ENCODE measurements around the gene C1orf159. TPM values are rescaled to one million over a fixed set of nuclear protein-coding genes. Genes with fewer than 3 reads are reported as not detected.

The C1orf159 gene
- polyA plus RNA-seq, 3 donors: 3.0 to 18.8 (median 3.3) TPM

DNA sequence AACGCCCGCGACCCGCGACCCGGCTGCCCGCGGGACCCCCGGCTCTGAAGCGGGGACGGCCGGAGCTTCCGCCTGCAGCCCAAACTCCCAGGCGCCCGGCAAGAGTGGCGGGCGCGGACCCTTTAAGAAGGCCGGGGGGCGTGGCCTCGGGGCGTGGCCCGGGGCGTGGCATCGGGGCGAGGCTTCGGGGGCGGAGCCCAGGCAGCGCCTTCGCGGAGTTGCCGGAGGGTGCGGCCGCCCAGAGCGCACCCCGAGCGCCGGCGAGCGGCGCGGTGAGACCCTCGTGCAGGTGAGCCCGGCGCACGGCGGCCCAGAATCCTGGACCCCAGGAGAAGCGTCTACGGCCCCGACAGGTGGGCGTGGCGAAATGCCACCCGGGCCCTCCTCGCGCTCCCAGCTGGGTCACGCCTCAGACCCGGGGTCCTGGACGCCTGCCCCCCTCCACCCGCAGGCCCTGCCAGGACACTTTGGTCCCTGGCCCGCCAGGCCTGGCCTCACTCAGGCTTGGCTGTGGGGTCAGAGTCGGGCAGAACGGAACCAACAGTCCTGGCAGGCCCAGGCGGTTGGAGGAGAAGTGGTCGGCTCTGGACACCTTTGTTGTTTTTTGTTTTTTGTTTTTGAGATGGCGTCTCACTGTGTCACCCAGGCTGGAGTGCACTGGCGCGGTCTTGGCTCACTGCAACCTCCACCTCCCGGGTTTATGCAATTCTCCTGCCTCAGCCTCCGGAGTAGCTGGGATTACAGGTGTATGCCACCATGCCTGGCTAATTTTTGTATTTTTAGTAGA is 56.2 kb downstream of the C1orf159 start:
- no peaks in the 10 kb centered on the region for H3K36me3 ChIP-seq (replicated peaks in 1 of 2; ENCODE audit: control insufficient read depth in 1 of 2, insufficient read depth in 2 of 2, low read length in 2 of 2)
- peak overlapping the region; percentile 88 for H3K4me2 ChIP-seq (replicated peaks; ENCODE audit: extremely low read depth, low read length, poor library complexity, severe bottlenecking)
- Mint-ChIP-seq H3K4me3 (peak overlapping the region; percentile 71 to 83), H3K36me3 (peaks cover 0 to 4% of the 10 kb centered on the region in 2 donors), H3K9me3 (peaks cover 0 to 10% (median 5%) of the 10 kb centered on the region in 7 donors), H3K4me1 (peaks cover 16% of the 10 kb centered on the region), H3K27ac (peak overlapping the region in 4 of 7 donors; percentile 37 to 68 (median 63)), H3K27me3 (ENCODE audit: low read depth in 3 of 3) (peaks cover 59 to 79% (median 69%) of the 10 kb centered on the region in 3 donors)
- TF ChIP-seq, protein P1, sequence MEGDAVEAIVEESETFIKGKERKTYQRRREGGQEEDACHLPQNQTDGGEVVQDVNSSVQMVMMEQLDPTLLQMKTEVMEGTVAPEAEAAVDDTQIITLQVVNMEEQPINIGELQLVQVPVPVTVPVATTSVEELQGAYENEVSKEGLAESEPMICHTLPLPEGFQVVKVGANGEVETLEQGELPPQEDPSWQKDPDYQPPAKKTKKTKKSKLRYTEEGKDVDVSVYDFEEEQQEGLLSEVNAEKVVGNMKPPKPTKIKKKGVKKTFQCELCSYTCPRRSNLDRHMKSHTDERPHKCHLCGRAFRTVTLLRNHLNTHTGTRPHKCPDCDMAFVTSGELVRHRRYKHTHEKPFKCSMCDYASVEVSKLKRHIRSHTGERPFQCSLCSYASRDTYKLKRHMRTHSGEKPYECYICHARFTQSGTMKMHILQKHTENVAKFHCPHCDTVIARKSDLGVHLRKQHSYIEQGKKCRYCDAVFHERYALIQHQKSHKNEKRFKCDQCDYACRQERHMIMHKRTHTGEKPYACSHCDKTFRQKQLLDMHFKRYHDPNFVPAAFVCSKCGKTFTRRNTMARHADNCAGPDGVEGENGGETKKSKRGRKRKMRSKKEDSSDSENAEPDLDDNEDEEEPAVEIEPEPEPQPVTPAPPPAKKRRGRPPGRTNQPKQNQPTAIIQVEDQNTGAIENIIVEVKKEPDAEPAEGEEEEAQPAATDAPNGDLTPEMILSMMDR (IDR thresholded peaks at IDR 0.05): peak; percentile 5
- peak overlapping the region; percentile 56 for H3K9ac ChIP-seq (ENCODE audit: insufficient read depth, low read length, poor library complexity, severe bottlenecking)
- H3K4me3 ChIP-seq (replicated peaks in 1 of 3; ENCODE audit: low read depth in 2 of 3, low read length in 3 of 3): peak overlapping the region; percentile 21 to 74 (median 32)
- peaks cover 6 to 61% of the 10 kb centered on the region in 2 donors for H3K27me3 ChIP-seq (ENCODE audit: control insufficient read depth in 2 of 2, insufficient read depth in 2 of 2, low read length in 2 of 2)
- peaks cover 0 to 3% of the 10 kb centered on the region in 2 donors for H3K9me3 ChIP-seq (replicated peaks in 1 of 2; ENCODE audit: control insufficient read depth in 1 of 2, insufficient read depth in 1 of 2, low read length in 2 of 2)
- H4K20me1 ChIP-seq (ENCODE audit: insufficient read depth, low read length): no peaks in the 10 kb centered on the region
- intact Hi-C loops (cut with micrococcal nuclease): loop anchor here (5.0 to 10.0 kb wide), 3 partner anchors 37 to 77 kb away; partner anchors contain the start of genes PERM1 (in 2 of the 2) and AGRN (in 1 of the 2)
- H3K4me1 ChIP-seq (ENCODE audit: control insufficient read depth in 1 of 2, insufficient read depth in 2 of 2, low read length in 2 of 2): peaks cover 26 to 34% of the 10 kb centered on the region in 2 donors
- DNase-seq: peak; percentile 62 to 69 (median 69)
- 3% methylated on average over 66 of the region's 69 CpGs for WGBS (ENCODE audit: insufficient coverage)
- H3K79me2 ChIP-seq (ENCODE audit: insufficient read depth, low read length): no peaks in the 10 kb centered on the region
- peak overlapping the region; percentile 75 for H2AFZ ChIP-seq (ENCODE audit: insufficient read depth, low read depth, low read length, poor library complexity, severe bottlenecking)
- no peak overlapping the region for H3K27ac ChIP-seq (ENCODE audit: low read depth in 1 of 2, low read length in 2 of 2)

DNA sequence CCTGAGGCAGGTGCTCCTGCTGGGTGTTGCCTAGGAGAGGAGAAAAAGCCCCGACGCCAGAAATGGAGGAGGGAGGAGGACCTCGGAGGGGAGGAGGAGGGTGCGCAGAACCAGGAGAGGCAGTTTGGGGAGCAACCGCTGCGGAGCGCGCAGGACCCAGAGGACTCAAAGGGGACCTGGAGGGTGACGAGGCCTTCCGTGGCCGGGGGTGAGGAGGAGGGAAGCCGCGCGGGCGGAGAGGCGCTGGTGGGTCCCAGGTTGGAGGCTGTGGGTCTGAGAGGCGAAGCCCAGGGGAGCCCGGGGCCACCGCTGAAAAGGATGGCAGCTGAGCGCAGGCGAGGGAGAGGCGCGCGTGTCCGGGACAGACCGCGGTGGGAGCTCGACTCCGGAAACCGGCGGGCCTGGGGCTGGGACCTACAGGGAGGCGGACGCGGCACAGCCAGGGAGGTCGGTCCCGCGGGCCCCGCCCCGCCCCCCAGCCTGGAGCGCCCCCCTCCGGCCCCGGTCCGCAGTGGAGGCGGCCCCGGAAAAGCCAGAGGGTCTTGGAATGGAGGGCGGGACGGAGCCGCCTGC is 56.9 kb downstream of the C1orf159 start:
- Histone ChIP-seq H3K27ac (ENCODE audit: low read depth in 1 of 2, low read length in 2 of 2) (no peak overlapping the region), H3K4me2 (replicated peaks; ENCODE audit: extremely low read depth, low read length, poor library complexity, severe bottlenecking) (peak overlapping the region; percentile 88), H3K9me3 (replicated peaks in 1 of 2; ENCODE audit: control insufficient read depth in 1 of 2, insufficient read depth in 1 of 2, low read length in 2 of 2) (peaks cover 0 to 3% of the 10 kb centered on the region in 2 donors), H2AFZ (ENCODE audit: insufficient read depth, low read depth, low read length, poor library complexity, severe bottlenecking) (peak overlapping the region; percentile 75), H3K36me3 (replicated peaks in 1 of 2; ENCODE audit: control insufficient read depth in 1 of 2, insufficient read depth in 2 of 2, low read length in 2 of 2) (no peaks in the 10 kb centered on the region), H4K20me1 (ENCODE audit: insufficient read depth, low read length) (no peaks in the 10 kb centered on the region), H3K4me1 (ENCODE audit: control insufficient read depth in 1 of 2, insufficient read depth in 2 of 2, low read length in 2 of 2) (peaks cover 20 to 28% of the 10 kb centered on the region in 2 donors), H3K9ac (ENCODE audit: insufficient read depth, low read length, poor library complexity, severe bottlenecking) (peak overlapping the region; percentile 56), H3K27me3 (ENCODE audit: control insufficient read depth in 2 of 2, insufficient read depth in 2 of 2, low read length in 2 of 2) (peaks cover 6 to 55% of the 10 kb centered on the region in 2 donors), H3K4me3 (replicated peaks in 1 of 3; ENCODE audit: low read depth in 2 of 3, low read length in 3 of 3) (peak overlapping the region; percentile 21 to 74 (median 32)), H3K79me2 (ENCODE audit: insufficient read depth, low read length) (no peaks in the 10 kb centered on the region)
- H3K4me1 Mint-ChIP-seq: peaks cover 16% of the 10 kb centered on the region
- DNase-seq: no peak
- peaks cover 0 to 10% (median 5%) of the 10 kb centered on the region in 7 donors for H3K9me3 Mint-ChIP-seq
- intact Hi-C loops (cut with micrococcal nuclease): loop anchor here in 1 of 2 donors (5.0 kb wide), 1 partner anchor 37 kb away; the partner anchor contains the start of gene AGRN
- peak overlapping the region in 2 of 7 donors; percentile 60 to 66 for H3K27ac Mint-ChIP-seq
- 2% methylated on average over 45 of the region's 48 CpGs for WGBS (ENCODE audit: insufficient coverage)
- peak overlapping the region; percentile 83 to 90 for H3K4me3 Mint-ChIP-seq
- H3K27me3 Mint-ChIP-seq (ENCODE audit: low read depth in 3 of 3): peaks cover 59 to 73% (median 65%) of the 10 kb centered on the region in 3 donors
- H3K36me3 Mint-ChIP-seq: peaks cover 0 to 4% of the 10 kb centered on the region in 2 donors
- TF ChIP-seq, protein P1 (IDR thresholded peaks at IDR 0.05): peak; percentile 51
